Skeletal muscle satellite cell (primary cell): ENCODE measurements around the gene FKBP5.

Source experiments
- H3K27me3 ChIP-seq: 2 replicates; pipeline ENCODE4 v1.7.0; 2013; ENCODE audit warnings: low read length; ENCODE audit not compliant: control insufficient read depth, insufficient read depth
- H3K36me3 ChIP-seq: 2 replicates; pipeline ENCODE4 v1.7.0; 2013; ENCODE audit warnings: mild to moderate bottlenecking, control low read depth, low read length; ENCODE audit not compliant: insufficient read depth
- H3K4me1 ChIP-seq: 2 replicates; pipeline ENCODE4 v1.7.0; 2013; ENCODE audit warnings: low read length; ENCODE audit not compliant: control insufficient read depth, insufficient read depth
- H3K4me2 ChIP-seq: 2 replicates; pipeline ENCODE4 v1.7.0; 2013; ENCODE audit warnings: mild to moderate bottlenecking, low read length
- H3K4me3 ChIP-seq: 2 replicates; pipeline ENCODE4 v1.7.0; 2013; ENCODE audit warnings: low read length
- H3K9ac ChIP-seq: 2 replicates; pipeline ENCODE4 v1.7.0; 2013; ENCODE audit warnings: mild to moderate bottlenecking, low read depth, low read length, moderate library complexity
- H3K9me3 ChIP-seq: replicated peaks from 2 replicates; pipeline ENCODE4 v1.7.0; 2013; ENCODE audit warnings: mild to moderate bottlenecking, control low read depth, low read length

Gene FKBP5

GRCh38 chr6:35647400-35647799 is 41.3 kb downstream of the FKBP5 start:
- no peaks in the 10 kb centered on the region for H3K27me3 ChIP-seq
- H3K4me2 ChIP-seq = no peak overlapping the region
- no peak overlapping the region for H3K4me3 ChIP-seq
- H3K9ac ChIP-seq = no peak overlapping the region
- peaks cover 54% of the 10 kb centered on the region for H3K36me3 ChIP-seq
- H3K4me1 ChIP-seq = peaks cover 17% of the 10 kb centered on the region
- no peaks in the 10 kb centered on the region for H3K9me3 ChIP-seq

- Histone ChIP-seq H3K9me3 (no peaks in the 10 kb centered on the region), H3K36me3 (peaks cover 84% of the 10 kb centered on the region)
Measured at GRCh38 chr6:35643162-35643535, 45.6 kb downstream of the FKBP5 start.

GRCh38 chr6:35642471-35643161 is 46.1 kb downstream of the FKBP5 start:
- H3K4me2 ChIP-seq = no peak overlapping the region
- H3K4me1 ChIP-seq = peaks cover 30% of the 10 kb centered on the region
- no peak overlapping the region for H3K4me3 ChIP-seq
- peaks cover 84% of the 10 kb centered on the region for H3K36me3 ChIP-seq
- no peaks in the 10 kb centered on the region for H3K9me3 ChIP-seq
- H3K27me3 ChIP-seq = no peaks in the 10 kb centered on the region
- no peak overlapping the region for H3K9ac ChIP-seq

More at GRCh38 chr6:35643162-35643535, 45.6 kb downstream of the FKBP5 start:
- peaks cover 30% of the 10 kb centered on the region for H3K4me1 ChIP-seq
- no peak overlapping the region for H3K4me2 ChIP-seq
- H3K4me3 ChIP-seq = no peak overlapping the region
- H3K9ac ChIP-seq = no peak overlapping the region
- H3K27me3 ChIP-seq = no peaks in the 10 kb centered on the region

DNA sequence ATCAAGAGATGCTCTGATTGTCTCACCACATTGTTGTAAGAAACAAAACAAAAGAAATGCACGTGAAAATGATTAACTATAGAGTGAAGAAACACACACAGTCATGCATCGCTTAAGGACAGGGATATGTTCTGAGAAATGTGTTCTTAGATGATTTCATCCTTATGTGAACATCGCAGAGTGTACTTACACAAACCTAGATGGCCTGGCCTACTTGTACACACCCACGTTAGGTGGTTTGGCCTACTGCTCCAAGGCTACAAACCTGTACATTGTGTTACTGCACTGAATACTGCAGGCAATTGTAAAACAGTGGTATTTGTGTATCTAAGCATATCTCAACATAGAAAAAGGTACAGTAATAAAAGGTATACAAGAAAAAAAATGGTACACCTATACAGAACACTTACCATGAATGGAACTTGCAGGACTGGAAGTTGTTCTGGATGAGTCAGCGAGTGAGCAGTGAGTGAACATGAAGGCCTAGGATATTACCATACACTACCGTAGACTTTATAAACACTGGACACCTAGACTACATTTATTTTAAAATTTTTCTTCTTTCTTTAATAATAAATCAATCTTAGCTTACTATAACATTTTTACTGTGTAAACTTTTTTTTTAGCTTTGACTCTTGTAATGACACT is 48.6 kb downstream of the FKBP5 start:
- Histone ChIP-seq H3K4me3 (no peak overlapping the region), H3K36me3 (peaks cover 85% of the 10 kb centered on the region), H3K27me3 (no peaks in the 10 kb centered on the region), H3K9me3 (no peaks in the 10 kb centered on the region), H3K4me2 (no peak overlapping the region), H3K4me1 (peaks cover 47% of the 10 kb centered on the region), H3K9ac (no peak overlapping the region)

DNA sequence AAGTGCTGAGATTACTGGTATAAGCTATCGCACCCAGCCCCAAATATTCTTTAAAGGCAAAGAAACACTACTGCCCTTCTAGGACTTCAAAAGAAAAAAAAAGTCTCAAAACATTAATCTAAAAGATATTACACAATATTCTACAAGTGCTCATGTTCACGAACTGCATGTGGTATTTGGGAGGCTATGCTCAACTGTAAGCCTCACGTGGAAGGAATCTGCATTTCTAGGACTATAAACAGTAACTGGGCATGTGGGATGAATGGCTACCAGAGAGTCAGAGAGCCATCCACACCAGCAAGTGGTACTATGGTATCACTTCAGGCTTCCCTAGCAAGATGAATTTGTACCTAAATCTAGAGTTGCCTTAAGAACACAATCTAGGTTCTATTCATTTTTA is 50.0 kb downstream of the FKBP5 start:
- H3K4me1 ChIP-seq = peaks cover 58% of the 10 kb centered on the region
- H3K9ac ChIP-seq = no peak overlapping the region
- H3K27me3 ChIP-seq = no peaks in the 10 kb centered on the region
- no peaks in the 10 kb centered on the region for H3K9me3 ChIP-seq
- H3K36me3 ChIP-seq = peaks cover 85% of the 10 kb centered on the region
- no peak overlapping the region for H3K4me3 ChIP-seq
- no peak overlapping the region for H3K4me2 ChIP-seq

DNA sequence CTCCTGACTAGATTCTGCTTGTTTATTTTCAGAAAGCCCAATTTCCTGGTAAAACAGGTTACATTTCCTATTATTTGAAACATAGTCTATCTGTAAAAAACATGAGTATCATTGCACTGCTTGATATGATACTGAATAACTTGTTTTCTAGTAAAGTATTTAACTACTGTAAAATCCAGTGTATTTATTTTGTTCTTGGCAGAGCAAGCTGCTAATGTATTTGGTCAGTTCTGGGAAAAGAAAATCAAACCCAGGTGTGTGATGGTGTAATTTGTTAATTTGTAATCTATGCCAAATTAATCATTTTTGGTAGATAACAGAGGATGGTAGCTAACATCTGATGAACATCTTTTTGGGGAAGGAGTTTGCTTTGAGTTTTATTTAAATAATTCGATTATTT is 50.8 kb downstream of the FKBP5 start:
- peaks cover 50% of the 10 kb centered on the region for H3K4me1 ChIP-seq
- no peak overlapping the region for H3K4me3 ChIP-seq
- no peaks in the 10 kb centered on the region for H3K9me3 ChIP-seq
- no peak overlapping the region for H3K4me2 ChIP-seq
- no peak overlapping the region for H3K9ac ChIP-seq
- peaks cover 84% of the 10 kb centered on the region for H3K36me3 ChIP-seq
- H3K27me3 ChIP-seq = no peaks in the 10 kb centered on the region

- Histone ChIP-seq H3K4me1 (peaks cover 45% of the 10 kb centered on the region), H3K27me3 (no peaks in the 10 kb centered on the region), H3K4me2 (peak overlapping the region; percentile 21), H3K4me3 (no peak overlapping the region), H3K9me3 (no peaks in the 10 kb centered on the region), H3K9ac (peak overlapping the region; percentile 17), H3K36me3 (peaks cover 81% of the 10 kb centered on the region)
Measured at GRCh38 chr6:35635601-35636597, 52.8 kb downstream of the FKBP5 start.

- Histone ChIP-seq H3K4me3 (no peak overlapping the region), H3K4me2 (no peak overlapping the region), H3K4me1 (peaks cover 37% of the 10 kb centered on the region), H3K36me3 (peaks cover 80% of the 10 kb centered on the region), H3K27me3 (no peaks in the 10 kb centered on the region), H3K9me3 (no peaks in the 10 kb centered on the region), H3K9ac (no peak overlapping the region)
Measured at GRCh38 chr6:35634316-35634715, 54.4 kb downstream of the FKBP5 start.

DNA sequence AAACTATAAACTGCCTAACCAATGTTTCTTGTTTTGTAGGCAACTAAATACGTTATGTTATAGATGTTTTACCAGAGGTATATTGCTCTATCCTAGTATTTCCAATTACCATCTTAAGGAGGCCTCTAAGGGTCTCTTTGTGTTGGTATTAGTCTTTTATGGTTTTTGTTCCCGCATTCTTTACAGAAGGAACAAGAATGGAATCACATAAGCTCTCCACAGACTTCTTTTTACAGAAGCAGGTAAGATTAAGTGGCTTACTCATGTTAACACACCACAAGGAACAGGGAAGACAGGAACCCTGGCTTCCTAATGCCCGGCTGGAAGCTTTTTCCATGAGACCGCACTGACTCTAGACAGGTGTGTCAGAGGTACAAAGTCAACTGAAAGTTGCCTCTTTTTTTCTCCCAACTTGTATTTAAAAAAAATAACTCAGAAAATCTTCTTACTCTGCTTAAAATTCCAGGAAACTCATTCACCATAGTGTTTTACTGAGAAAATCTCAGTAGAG is 55.1 kb downstream of the FKBP5 start:
- no peak overlapping the region for H3K9ac ChIP-seq

GRCh38 chr6:35629876-35630378 is 58.8 kb downstream of the FKBP5 start:
- H3K9me3 ChIP-seq = no peaks in the 10 kb centered on the region
- H3K4me3 ChIP-seq = no peak overlapping the region
- no peak overlapping the region for H3K4me2 ChIP-seq
- peaks cover 73% of the 10 kb centered on the region for H3K36me3 ChIP-seq
- no peaks in the 10 kb centered on the region for H3K27me3 ChIP-seq
- peaks cover 15% of the 10 kb centered on the region for H3K4me1 ChIP-seq
- H3K9ac ChIP-seq = no peak overlapping the region

More for the DNA sequence above, 55.1 kb downstream of the FKBP5 start:
- Histone ChIP-seq H3K27me3 (no peaks in the 10 kb centered on the region), H3K4me3 (no peak overlapping the region), H3K9me3 (no peaks in the 10 kb centered on the region), H3K4me2 (no peak overlapping the region), H3K36me3 (peaks cover 77% of the 10 kb centered on the region), H3K4me1 (peaks cover 38% of the 10 kb centered on the region)

DNA sequence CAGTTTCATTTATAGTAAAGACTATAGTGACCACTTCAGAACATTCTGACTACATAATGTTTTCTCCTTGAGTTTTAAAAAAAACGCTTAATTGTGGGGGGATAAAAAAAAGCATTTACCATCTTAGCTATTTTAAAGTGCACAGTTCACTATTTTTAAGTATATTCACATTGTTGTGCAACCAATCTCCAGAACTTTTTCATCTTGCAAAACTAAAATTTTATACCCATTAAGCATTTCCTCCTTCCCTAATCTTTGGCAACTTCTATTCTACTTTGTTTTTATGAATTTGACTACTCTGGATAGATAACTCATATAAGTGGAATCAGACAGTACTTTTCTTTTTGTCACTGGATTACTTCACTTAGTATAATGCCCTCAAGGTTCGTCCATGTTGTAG is 62.3 kb downstream of the FKBP5 start:
- Histone ChIP-seq H3K27me3 (no peaks in the 10 kb centered on the region), H3K4me2 (no peak overlapping the region), H3K9me3 (no peaks in the 10 kb centered on the region), H3K9ac (no peak overlapping the region), H3K36me3 (peaks cover 75% of the 10 kb centered on the region), H3K4me3 (no peak overlapping the region), H3K4me1 (peaks cover 5% of the 10 kb centered on the region)
